Peyer's patch (tissue), 4 donors: Measurements from ENCODE around the gene NOS1AP.

ENCODE experiments used
- CTCF ChIP-seq, 6 experiments: fragments of 450-650 bp in 4 of 6; fragments of 200-600 bp in 2 of 6; sonication (generic) in 1 of 6; IDR thresholded peaks; one replicate each; pipeline ENCODE4 v1.5.1; 2017 to 2019; ENCODE audit warnings: antibody characterized with exemption in 6 of 6, mild to moderate bottlenecking in 3 of 6, moderate library complexity in 1 of 6
- POLR2A ChIP-seq, 2 donors: fragments of 450-650 bp; IDR thresholded peaks; one replicate each; pipeline ENCODE4 v1.5.1; 2017; ENCODE audit warnings: antibody characterized with exemption in 2 of 2, mild to moderate bottlenecking in 2 of 2, moderate library complexity in 2 of 2

- TF ChIP-seq POLR2A (IDR thresholded peaks at IDR 0.05) (no peak), CTCF (IDR thresholded peaks at IDR 0.05) (no peak)
Observed at GRCh38 chr1:162138112-162138511, 68.6 kb downstream of the NOS1AP start.
